HG03442 (cell line): ENCODE results near the gene GRPEL2.

ENCODE experiments used
- ATAC-seq: cut with Tn5 transposase; IDR thresholded peaks from one replicate; pipeline ENCODE4 v1.9.1; 2021; ENCODE audit warnings: mild to moderate bottlenecking, moderate library complexity; ENCODE audit not compliant: unreplicated experiment

Gene GRPEL2

GRCh38 chr5:149353911-149354310 lies 8.6 kb downstream of the GRPEL2 start:
- ATAC-seq: no peak

GRCh38 chr5:149355688-149356087 lies 10.4 kb downstream of the GRPEL2 start:
- ATAC-seq: no peak

GRCh38 chr5:149356391-149356790 lies 11.1 kb downstream of the GRPEL2 start:
- ATAC-seq: no peak

DNA sequence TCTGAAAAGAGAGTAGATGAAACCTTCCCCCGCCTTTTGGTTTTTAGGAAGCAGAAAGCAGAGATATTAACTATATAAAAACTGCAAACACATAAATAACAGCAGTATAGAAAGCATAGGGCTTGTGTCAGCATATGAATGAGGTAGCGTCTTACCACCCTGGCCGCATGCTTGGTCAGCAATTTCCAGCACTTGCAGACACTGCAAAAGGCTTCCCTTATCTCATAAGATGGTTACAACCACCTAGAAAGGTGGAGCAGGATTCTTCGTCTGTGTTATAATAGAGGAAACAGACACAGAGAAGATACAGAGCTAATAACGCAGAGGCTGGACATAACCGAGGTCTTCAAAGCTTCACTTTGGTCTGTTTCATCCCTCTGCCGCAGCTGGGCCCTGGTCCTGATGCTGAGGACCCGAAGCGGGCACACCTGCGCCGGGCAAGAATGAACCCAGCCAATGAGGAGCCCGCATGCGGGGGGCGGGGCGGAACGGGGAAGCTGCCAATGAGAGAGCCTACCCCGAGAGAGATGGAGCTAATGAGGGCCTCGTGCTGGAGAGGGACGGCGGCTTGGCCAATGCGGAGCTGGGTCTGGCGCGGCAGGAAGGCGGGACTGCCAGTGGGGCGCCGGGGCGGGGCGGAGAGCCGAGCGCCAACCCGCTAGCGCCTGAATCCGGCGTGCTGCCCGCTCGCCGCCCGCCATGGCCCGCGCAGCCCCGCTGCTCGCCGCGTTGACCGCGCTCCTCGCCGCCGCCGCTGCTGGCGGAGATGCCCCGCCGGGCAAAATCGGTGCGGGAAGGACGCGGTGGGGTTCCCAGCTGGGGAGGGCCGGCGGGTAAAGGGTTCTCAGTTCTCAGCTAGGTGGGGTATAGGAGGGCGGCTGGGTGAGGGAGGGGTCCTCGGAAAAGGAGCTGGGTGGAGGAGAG lies 12.3 kb downstream of the GRPEL2 start, which contains the start of gene PCYOX1L:
PCYOX1L (plus strand) TSS at position 677 of the 924 bp plus-strand sequence; CDS start at position 700, 23 bp downstream.
- ATAC-seq: peak; percentile 99

GRCh38 chr5:149358294-149358651 lies 13.0 kb downstream of the GRPEL2 start:
- no peak for ATAC-seq

DNA sequence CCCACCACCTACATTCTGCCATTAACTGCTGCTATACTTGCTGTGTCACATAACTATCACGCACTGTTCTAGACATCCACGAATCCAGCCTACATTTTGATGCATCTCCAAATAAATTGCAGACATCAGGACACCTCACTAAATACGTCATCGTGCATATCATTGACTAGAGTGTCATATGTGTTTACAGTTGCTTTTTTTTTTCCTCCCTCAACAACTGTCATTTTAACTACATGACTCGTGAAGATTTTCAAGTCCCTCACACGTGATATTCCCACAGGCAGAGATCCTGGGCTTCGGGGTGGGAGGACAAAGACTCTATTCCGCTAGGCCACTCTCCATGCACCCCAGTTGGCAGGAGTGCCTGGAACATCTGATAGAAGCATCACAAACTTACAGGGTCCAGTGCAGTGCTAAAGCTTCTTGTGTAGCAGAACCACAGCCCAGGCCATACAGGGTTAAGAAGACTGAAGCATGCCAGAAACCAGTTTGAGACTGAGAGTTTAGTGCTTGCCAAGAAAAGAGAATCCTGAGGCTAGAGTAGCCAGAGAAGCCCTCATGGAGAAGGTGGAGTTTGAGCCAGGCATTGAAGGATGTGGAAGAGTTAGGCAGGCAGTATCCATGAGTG lies 13.7 kb downstream of the GRPEL2 start:
- ATAC-seq: no peak

- ATAC-seq: no peak
These were observed 15.0 kb downstream of the GRPEL2 start for GRCh38 chr5:149360272-149360671.

DNA sequence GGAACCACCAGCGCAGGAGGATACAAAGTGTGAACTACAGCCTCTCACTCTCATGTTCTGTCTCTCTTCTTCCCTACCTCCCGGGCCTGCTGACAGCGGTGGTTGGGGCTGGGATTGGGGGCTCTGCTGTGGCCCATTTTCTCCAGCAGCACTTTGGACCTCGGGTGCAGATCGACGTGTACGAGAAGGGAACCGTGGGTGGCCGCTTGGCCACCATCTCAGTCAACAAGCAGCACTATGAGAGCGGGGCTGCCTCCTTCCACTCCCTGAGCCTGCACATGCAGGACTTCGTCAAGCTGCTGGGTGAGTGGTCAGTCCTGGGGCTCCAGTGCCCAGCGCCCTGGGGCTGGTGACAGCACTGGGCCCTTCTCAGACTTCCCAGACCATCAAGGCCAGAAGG lies 17.2 kb downstream of the GRPEL2 start:
- no peak for ATAC-seq

DNA sequence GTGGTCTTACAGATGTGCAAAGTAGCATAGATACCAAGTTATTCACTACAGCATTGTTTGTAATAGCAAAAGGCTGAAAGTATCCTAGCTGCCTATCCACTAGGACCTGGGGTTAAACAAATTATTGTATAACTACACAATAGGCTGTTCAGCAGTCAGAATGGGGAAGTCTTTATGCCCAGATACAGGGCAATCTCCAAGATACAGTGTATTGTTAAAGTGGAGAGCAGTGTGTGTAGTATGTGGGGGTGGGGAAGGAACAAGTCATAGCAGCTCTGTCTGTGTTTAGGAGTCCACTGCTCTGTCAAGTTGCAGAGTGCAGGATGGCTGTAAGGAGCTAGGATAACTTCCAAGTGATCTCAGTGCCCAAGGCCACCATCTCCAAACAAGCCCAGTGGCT lies 18.1 kb downstream of the GRPEL2 start:
- ATAC-seq: no peak

DNA sequence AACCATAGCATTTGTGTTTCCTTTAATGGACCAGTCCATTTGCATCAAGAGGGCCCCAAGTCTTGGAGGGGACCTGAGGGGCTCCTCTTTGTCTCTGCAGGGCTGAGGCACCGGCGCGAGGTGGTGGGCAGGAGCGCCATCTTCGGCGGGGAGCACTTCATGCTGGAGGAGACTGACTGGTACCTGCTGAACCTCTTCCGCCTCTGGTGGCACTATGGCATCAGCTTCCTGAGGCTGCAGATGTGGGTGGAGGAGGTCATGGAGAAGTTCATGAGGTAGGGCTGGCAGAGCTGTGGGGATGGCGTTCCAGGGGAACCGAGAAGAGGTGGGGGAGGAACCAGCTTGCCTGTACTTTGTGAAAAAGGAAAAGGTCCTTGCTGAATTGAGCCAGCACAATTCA lies 18.6 kb downstream of the GRPEL2 start:
- no peak for ATAC-seq

DNA sequence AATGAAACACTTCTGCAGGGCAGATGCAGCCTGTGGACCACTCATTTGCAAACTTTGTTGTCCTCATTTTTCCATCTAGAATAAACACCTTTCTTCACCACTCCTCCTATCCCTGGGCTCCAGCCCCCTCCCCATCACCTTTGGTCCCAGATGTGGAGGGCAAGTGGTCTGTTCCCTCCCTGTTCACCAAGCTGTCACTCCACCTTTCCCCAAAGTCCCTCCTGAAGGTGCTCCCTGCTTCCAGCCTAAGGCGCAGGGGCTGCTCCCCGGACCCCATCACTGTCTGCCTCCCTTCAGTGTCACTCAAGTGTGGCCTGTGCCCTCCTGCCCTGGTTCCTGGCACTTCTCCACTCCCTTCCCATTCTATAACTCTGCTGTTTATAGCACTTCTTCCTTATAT lies 19.4 kb downstream of the GRPEL2 start:
- no peak for ATAC-seq

- ATAC-seq: no peak
These were observed 20.1 kb downstream of the GRPEL2 start for GRCh38 chr5:149365418-149365817.

DNA sequence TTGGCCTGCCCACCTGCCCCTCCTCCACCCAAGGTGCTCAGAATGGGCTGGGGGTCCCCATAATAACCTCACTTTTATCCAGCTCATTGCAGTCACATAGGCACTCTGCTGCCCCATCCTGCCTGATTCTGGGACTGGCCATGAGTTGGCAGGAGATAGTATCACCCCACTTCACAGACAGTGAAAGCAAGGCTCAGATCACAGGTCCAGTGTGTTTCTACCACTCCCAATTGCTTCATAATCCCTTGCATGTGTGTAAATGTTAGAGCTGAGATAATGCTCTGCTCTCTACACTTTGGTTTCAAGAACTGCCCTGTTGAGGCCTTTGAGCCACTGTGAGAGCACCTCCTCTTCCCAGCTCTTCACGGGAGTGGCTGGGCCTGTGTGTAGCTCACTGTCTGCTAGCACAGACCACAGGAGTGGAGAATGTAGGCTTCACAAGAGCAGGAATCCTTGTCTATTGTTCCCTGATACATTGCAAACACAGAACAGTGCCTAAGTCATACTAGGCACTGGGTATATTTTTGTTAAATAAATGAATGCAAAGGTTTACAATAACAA lies 20.9 kb downstream of the GRPEL2 start:
- ATAC-seq: no peak

DNA sequence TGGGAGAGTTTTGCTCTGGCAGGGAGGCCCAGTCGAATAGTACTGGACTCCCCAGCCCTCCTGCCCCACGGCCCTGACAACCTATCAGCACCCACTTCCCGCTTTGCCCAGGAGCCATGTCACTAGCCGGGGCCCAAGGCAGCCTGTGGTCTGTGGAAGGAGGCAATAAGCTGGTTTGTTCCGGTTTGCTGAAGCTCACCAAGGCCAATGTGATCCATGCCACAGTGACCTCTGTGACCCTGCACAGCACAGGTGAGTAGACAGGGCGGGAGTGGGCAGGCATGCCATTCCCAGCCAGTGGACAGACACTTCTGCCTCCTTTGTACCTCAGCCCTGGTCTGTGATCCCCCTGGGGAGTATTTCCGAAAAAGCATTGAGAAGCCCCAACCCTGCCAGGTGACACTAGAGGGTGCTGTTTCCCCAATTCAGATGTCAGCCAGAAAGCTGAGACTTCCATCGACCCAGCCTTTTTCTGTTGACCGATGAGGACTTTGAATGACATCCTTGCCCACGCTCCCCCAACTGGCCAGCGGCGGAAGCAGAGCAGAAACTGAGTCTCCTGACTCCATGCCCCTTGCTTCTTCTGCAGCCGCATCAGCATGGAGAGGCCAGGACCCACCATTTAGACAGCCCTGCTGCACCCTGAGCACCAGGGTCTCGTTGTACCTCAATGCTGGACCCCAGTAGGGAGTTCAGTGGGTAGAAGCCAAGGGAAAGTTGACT lies 22.1 kb downstream of the GRPEL2 start:
- peak; percentile 68 for ATAC-seq

- no peak for ATAC-seq
These were observed 22.8 kb downstream of the GRPEL2 start for GRCh38 chr5:149367972-149368645.

- no peak for ATAC-seq
These were observed 25.6 kb downstream of the GRPEL2 start for GRCh38 chr5:149370878-149371277.

DNA sequence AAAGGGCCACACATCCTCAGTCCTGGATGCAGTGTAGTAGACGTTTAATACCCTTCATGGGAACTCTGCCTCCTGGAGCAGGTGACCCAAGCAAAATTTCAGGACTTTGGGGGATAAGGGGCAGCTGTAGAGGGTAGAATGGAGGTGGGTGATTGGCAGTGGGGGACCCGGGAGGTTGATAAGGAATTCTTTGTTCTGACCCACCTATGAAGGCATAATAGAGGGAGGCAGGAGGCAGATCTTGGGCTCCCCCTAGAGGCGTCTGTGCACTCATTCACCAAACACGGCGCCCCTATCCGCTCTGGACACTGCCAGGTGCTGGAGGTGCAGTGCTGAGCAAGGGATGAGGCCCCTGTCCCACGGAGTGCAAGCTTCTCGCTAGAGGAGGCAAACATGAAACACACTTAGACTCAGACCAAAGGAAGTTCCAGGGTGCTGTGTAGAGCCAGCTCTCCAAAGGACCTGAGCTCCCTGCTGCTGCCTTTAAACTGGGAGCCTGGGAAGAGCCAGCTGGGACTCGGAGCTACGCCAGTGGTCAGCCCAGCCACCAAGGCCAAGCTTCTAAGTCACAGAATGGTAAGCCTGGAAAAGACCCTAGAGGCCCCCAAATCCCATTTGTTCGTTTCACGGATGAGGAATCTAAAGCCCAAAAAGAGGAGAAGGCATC lies 26.1 kb downstream of the GRPEL2 start:
- peak; percentile 89 for ATAC-seq

DNA sequence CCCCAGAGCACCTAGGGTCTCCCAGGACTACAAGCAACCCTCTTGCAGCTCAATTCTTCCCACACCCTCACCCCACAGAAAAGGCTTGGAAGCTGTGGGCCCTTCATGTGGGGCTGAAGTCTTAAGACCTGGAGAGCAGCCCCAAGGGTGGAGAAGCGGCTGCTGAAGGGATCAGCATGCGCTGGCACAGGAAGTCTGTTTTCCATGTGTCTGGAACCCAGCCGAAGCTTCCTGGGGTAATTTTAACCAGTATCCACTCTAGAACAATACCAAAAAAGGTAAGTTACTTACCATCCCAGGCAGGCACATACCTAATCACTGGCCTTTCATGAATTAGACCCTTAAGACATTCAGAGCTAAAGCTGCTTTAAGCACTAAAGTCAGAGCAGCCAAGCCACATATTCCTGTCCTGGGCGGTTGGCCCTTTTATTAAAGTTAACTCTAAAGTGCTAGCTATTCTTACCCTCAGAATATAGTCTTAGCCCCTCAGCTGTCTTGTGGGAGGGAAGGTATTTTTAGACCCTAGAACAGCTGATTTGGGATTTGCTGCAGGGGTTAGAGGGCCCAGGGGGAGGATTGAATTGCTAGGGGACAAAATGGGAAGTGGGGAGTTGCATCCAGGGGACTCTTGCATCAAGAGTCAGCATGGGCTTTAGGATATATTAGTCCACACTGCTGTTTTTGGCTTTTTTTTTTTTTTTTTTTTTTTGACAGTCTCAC lies 26.9 kb downstream of the GRPEL2 start:
- ATAC-seq: no peak

- ATAC-seq: no peak
These were observed 27.6 kb downstream of the GRPEL2 start for GRCh38 chr5:149372932-149373331.

DNA sequence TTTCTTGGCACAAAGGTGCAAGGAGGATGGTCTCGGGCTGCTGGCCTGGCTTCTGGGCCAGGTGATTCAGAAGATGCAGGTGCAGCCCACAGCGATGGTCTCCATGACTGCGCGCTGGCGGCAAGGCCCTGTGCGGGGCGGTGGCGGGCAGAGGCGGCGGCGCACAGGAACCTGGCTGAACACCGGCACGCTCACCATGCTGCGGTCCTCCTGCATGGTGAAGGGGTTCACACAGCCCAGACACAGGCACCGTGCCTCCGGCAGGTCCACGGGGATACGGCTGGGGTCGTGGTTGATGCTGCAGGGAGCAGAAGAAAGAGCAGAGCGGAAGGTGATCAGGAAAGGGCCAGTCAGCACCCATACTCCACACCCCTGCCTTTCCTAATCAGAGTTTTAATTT lies 29.0 kb downstream of the GRPEL2 start:
- ATAC-seq: no peak
